ENCODE measurements around the gene HTR3B. TPM values are rescaled to one million over a fixed set of nuclear protein-coding genes. Genes with fewer than 3 reads are reported as not detected.

HTR3B gene
- total and polyA plus RNA-seq, 2 experiments from 2014 or later: 0.42 to 0.77 TPM

DNA sequence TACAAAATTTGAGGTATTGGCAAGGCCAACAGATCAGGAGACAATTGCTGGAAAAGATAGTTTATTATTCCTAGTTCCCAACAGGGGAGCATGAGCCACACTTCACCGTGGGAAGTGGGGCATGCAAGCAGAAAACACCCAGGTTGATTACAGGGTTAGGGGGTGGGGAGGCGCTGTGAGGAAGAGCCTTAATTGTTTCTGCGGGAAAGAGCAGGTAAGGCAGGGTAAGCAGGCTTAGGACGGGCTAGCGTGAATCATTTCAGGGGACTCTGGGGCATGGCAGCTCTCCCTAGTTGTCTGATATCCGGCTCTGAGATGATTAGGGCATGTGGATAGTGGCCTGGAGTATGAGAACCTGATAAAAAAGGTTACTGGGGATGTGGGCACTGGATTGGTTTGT lies 49.6 kb downstream of the HTR3B start:
- no peaks in the 10 kb centered on the region for H3K9me2 ChIP-seq (replicated peaks; ENCODE audit: insufficient read depth)
- peaks cover 2% of the 10 kb centered on the region for H3K27me3 ChIP-seq
- H3K4me2 ChIP-seq: no peak overlapping the region
- no peaks in the 10 kb centered on the region for H3K4me1 ChIP-seq (ENCODE audit: insufficient read depth)
- 53% methylated on average over 6 of the region's 6 CpGs for WGBS (ENCODE audit: low lambda C conversion rate, missing lambda C conversion rate)
- no peaks in the 10 kb centered on the region for H3K79me2 ChIP-seq
- H4K20me1 ChIP-seq (ENCODE audit: insufficient read depth, poor library complexity, severe bottlenecking): no peaks in the 10 kb centered on the region
- no peaks in the 10 kb centered on the region for H3K36me3 ChIP-seq (replicated peaks; ENCODE audit: insufficient read depth, low read depth)
- no peak overlapping the region for H2AFZ ChIP-seq
- no peak overlapping the region for H3K4me3 ChIP-seq
- H3K9me3 ChIP-seq (ENCODE audit: low read depth): no peaks in the 10 kb centered on the region
- DNase-seq (ENCODE audit: low spot score): no peak
- H3K27ac ChIP-seq: no peak overlapping the region
- TF ChIP-seq EZH2phosphoT487 (IDR thresholded peaks at IDR 0.05; ENCODE audit: low read depth, severe bottlenecking, unreplicated experiment) (no peak), CTCF (IDR thresholded peaks at IDR 0.05; ENCODE audit: poor library complexity) (no peak), EZH2 (IDR thresholded peaks at IDR 0.05; ENCODE audit: borderline replicate concordance) (no peak)

GRCh38 chr11:113956986-113957385 lies 52.4 kb downstream of the HTR3B start:
- WGBS (ENCODE audit: low lambda C conversion rate, missing lambda C conversion rate): 79% methylated on average over 9 of the region's 9 CpGs
- Histone ChIP-seq H3K4me1 (ENCODE audit: insufficient read depth) (no peaks in the 10 kb centered on the region), H3K27me3 (peaks cover 2% of the 10 kb centered on the region), H4K20me1 (ENCODE audit: insufficient read depth, poor library complexity, severe bottlenecking) (no peaks in the 10 kb centered on the region), H3K4me2 (no peak overlapping the region), H2AFZ (no peak overlapping the region), H3K9me2 (replicated peaks; ENCODE audit: insufficient read depth) (no peaks in the 10 kb centered on the region), H3K4me3 (no peak overlapping the region), H3K9me3 (ENCODE audit: low read depth) (no peaks in the 10 kb centered on the region), H3K27ac (no peak overlapping the region), H3K36me3 (replicated peaks; ENCODE audit: insufficient read depth, low read depth) (no peaks in the 10 kb centered on the region), H3K79me2 (no peaks in the 10 kb centered on the region)
- no peak for DNase-seq (ENCODE audit: low spot score)
- TF ChIP-seq EZH2phosphoT487 (IDR thresholded peaks at IDR 0.05; ENCODE audit: low read depth, severe bottlenecking, unreplicated experiment) (no peak), EZH2 (IDR thresholded peaks at IDR 0.05; ENCODE audit: borderline replicate concordance) (no peak), CTCF (IDR thresholded peaks at IDR 0.05; ENCODE audit: poor library complexity) (no peak)

- H3K79me2 ChIP-seq: no peaks in the 10 kb centered on the region
- H3K9me2 ChIP-seq (replicated peaks; ENCODE audit: insufficient read depth): no peaks in the 10 kb centered on the region
- no peaks in the 10 kb centered on the region for H3K9me3 ChIP-seq (ENCODE audit: low read depth)
- TF ChIP-seq EZH2phosphoT487 (IDR thresholded peaks at IDR 0.05; ENCODE audit: low read depth, severe bottlenecking, unreplicated experiment) (no peak), CTCF (IDR thresholded peaks at IDR 0.05; ENCODE audit: poor library complexity) (no peak), EZH2 (IDR thresholded peaks at IDR 0.05; ENCODE audit: borderline replicate concordance) (no peak)
- H3K36me3 ChIP-seq (replicated peaks; ENCODE audit: insufficient read depth, low read depth): no peaks in the 10 kb centered on the region
- H3K27ac ChIP-seq: no peak overlapping the region
- H3K27me3 ChIP-seq: no peaks in the 10 kb centered on the region
- H3K4me3 ChIP-seq: no peak overlapping the region
- 77% methylated on average over 9 of the region's 9 CpGs for WGBS (ENCODE audit: low lambda C conversion rate, missing lambda C conversion rate)
- H4K20me1 ChIP-seq (ENCODE audit: insufficient read depth, poor library complexity, severe bottlenecking): no peaks in the 10 kb centered on the region
- H3K4me1 ChIP-seq (ENCODE audit: insufficient read depth): no peaks in the 10 kb centered on the region
- no peak overlapping the region for H3K4me2 ChIP-seq
- DNase-seq (ENCODE audit: low spot score): no peak
- H2AFZ ChIP-seq: no peak overlapping the region
Observed at GRCh38 chr11:113960702-113961330, 56.2 kb downstream of the HTR3B start.

Data from hepatocyte (in vitro differentiated cells).